Breast epithelium (tissue), 3 donors: ENCODE measurements around the gene FEV.

Experiments used
- CTCF ChIP-seq, 3 donors: fragments of 450-650 bp; IDR thresholded peaks; one replicate each; pipeline ENCODE4 v1.5.1; 2016 to 2017; ENCODE audit warnings: antibody characterized with exemption in 3 of 3, mild to moderate bottlenecking in 3 of 3, moderate library complexity in 3 of 3
- POLR2A ChIP-seq: fragments of 450-650 bp; IDR thresholded peaks from one replicate; pipeline ENCODE4 v1.6.1; 2016; ENCODE audit warnings: antibody characterized with exemption, mild to moderate bottlenecking, moderate library complexity

- TF ChIP-seq CTCF (IDR thresholded peaks at IDR 0.05) (peak in 2 of 3 donors; percentile 22 to 26), POLR2A (no peak)
Measured at GRCh38 chr2:219010162-219010756, 25.3 kb upstream of the FEV start.
